G401 (cell line): ENCODE measurements around the gene BBX. TPM values are rescaled to one million over a fixed set of nuclear protein-coding genes. Genes with fewer than 3 reads are reported as not detected.
"Not testable (repeated sequence)": the region's sequence is repeated elsewhere in the genome, so short reads cannot be mapped to it uniquely, and the experiment has no call there.

Experiments used
- DNase-seq: peaks from one replicate; pipeline ENCODE4 v3.0.0-alpha.2; 2015; ENCODE audit warnings: low spot score
- in situ Hi-C: cut with HindIII; loops from 2 replicates; pipeline ENCODE4 v1.10.0; 2016; ENCODE audit warnings: low sequenced_read_pairs, mixed read lengths
- total RNA-seq: library from RNA; depleted of rRNA; stranded (reverse); fragments of >200 nt; shearing (Covaris generic); gene quantifications from 2 replicates; pipeline ENCODE4 v1.2.3, GENCODE V29; 2014

Gene BBX
- total RNA-seq, 1 experiment from 2014 or later = 0.10 TPM

GRCh38 chr3:107531917-107532469 lies 9.2 kb downstream of the BBX start:
- DNase-seq = no peak
- in situ Hi-C loops = no loop called here

GRCh38 chr3:107540857-107541256 lies 18.1 kb downstream of the BBX start:
- in situ Hi-C loops = no loop called here
- no peak for DNase-seq

GRCh38 chr3:107542665-107543064 lies 19.9 kb downstream of the BBX start:
- in situ Hi-C loops = no loop called here
- no peak for DNase-seq

- in situ Hi-C loops = no loop called here
- DNase-seq = no peak
These were observed 20.9 kb downstream of the BBX start for GRCh38 chr3:107543666-107544065.

GRCh38 chr3:107545680-107546120 lies 22.9 kb downstream of the BBX start:
- in situ Hi-C loops = no loop called here
- DNase-seq = no peak

- in situ Hi-C loops = no loop called here
- DNase-seq = no peak
These were observed 25.8 kb downstream of the BBX start for GRCh38 chr3:107548601-107549000.

GRCh38 chr3:107555359-107555758 lies 32.6 kb downstream of the BBX start:
- no peak for DNase-seq
- in situ Hi-C loops = no loop called here

GRCh38 chr3:107557743-107558142 lies 35.0 kb downstream of the BBX start:
- in situ Hi-C loops = no loop called here
- no peak for DNase-seq

- DNase-seq = no peak
- in situ Hi-C loops = no loop called here
These were observed 37.4 kb downstream of the BBX start for GRCh38 chr3:107560166-107560565.

GRCh38 chr3:107561980-107562379 lies 39.2 kb downstream of the BBX start:
- in situ Hi-C loops = no loop called here

GRCh38 chr3:107562969-107563529 lies 40.3 kb downstream of the BBX start:
- in situ Hi-C loops = no loop called here
- no peak for DNase-seq

More at GRCh38 chr3:107561980-107562379, 39.2 kb downstream of the BBX start:
- DNase-seq = no peak

- in situ Hi-C loops, DNase-seq: not testable (repeated sequence)
These were observed 42.5 kb downstream of the BBX start for GRCh38 chr3:107565244-107565643.

- DNase-seq, in situ Hi-C loops: not testable (repeated sequence)
These were observed 48.3 kb downstream of the BBX start for GRCh38 chr3:107571089-107571488.

- in situ Hi-C loops, DNase-seq: not testable (repeated sequence)
These were observed 48.7 kb downstream of the BBX start for GRCh38 chr3:107571492-107571891.

- in situ Hi-C loops = no loop called here
- DNase-seq = peak; percentile 44
These were observed 51.9 kb downstream of the BBX start for GRCh38 chr3:107574650-107575049.

- DNase-seq = no peak
- in situ Hi-C loops = no loop called here
These were observed 55.3 kb downstream of the BBX start for GRCh38 chr3:107578091-107578490.

GRCh38 chr3:107578523-107578922 lies 55.8 kb downstream of the BBX start:
- in situ Hi-C loops = no loop called here
- DNase-seq = no peak

GRCh38 chr3:107579371-107579770 lies 56.6 kb downstream of the BBX start:
- in situ Hi-C loops = no loop called here
- no peak for DNase-seq

- DNase-seq = no peak
- in situ Hi-C loops = no loop called here
These were observed 58.5 kb downstream of the BBX start for GRCh38 chr3:107581230-107581629.

- in situ Hi-C loops = no loop called here
- DNase-seq = peak; percentile 21
These were observed 65.5 kb downstream of the BBX start for GRCh38 chr3:107588217-107588616.

- in situ Hi-C loops = no loop called here
These were observed 66.7 kb downstream of the BBX start for GRCh38 chr3:107589454-107589853.

More at GRCh38 chr3:107589454-107589853, 66.7 kb downstream of the BBX start:
- no peak for DNase-seq
